ENCODE results near the gene COX5B.
"Not testable (repeated sequence)": the region's sequence is repeated elsewhere in the genome, so short reads cannot be mapped to it uniquely, and the experiment has no call there.

The COX5B gene

GRCh38 chr2:97675430-97676113 lies 29.7 kb downstream of the COX5B start:
- DNase-seq: no peak

- DNase-seq: no peak
Observed at GRCh38 chr2:97676620-97677019, 30.8 kb downstream of the COX5B start.

- no peak for DNase-seq
Observed at GRCh38 chr2:97677480-97677879, 31.6 kb downstream of the COX5B start.

- DNase-seq: no peak
Observed at GRCh38 chr2:97678298-97678697, 32.4 kb downstream of the COX5B start.

GRCh38 chr2:97687235-97687634 lies 41.4 kb downstream of the COX5B start:
- not testable (repeated sequence) for DNase-seq

GRCh38 chr2:97688062-97688827 lies 42.4 kb downstream of the COX5B start:
- DNase-seq: no peak

GRCh38 chr2:97691166-97691565 lies 45.3 kb downstream of the COX5B start:
- no peak for DNase-seq

- no peak for DNase-seq
Observed at GRCh38 chr2:97693476-97693875, 47.6 kb downstream of the COX5B start.

- no peak for DNase-seq
Observed at GRCh38 chr2:97695744-97696143, 49.9 kb downstream of the COX5B start.

GRCh38 chr2:97697252-97698235 lies 51.7 kb downstream of the COX5B start:
- peak; percentile 90 for DNase-seq
